ENCODE data around the gene PIR. TPM values are rescaled to one million over a fixed set of nuclear protein-coding genes. Genes with fewer than 3 reads are reported as not detected.

The PIR gene
- polyA plus RNA-seq, 3 donors, result 4.4 to 5.9 (median 5.2) TPM

DNA sequence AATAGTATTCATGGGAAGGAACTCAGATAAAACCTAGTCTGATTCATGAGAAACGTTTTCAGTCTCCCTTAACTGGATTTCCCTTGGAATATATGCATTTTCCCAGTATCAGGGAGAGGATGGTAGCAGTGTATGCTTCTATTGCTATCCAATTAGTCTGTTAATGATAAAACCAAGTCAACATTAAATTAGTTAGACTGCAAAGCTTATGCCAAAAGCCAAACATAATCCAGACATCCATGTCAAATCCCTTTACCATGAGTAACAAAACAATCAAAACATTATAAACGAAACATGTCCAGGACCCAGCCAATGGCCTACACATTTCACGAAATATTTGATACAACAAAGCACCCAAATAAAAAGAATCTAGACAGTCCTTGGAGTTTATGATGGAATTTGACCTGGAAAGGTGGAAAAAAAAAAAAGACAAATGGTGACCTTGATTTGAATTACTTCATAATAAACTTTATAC is 74.4 kb downstream of the PIR start:
- DNase-seq (ENCODE audit: low read depth in 3 of 3, low spot score in 2 of 3), result no peak

DNA sequence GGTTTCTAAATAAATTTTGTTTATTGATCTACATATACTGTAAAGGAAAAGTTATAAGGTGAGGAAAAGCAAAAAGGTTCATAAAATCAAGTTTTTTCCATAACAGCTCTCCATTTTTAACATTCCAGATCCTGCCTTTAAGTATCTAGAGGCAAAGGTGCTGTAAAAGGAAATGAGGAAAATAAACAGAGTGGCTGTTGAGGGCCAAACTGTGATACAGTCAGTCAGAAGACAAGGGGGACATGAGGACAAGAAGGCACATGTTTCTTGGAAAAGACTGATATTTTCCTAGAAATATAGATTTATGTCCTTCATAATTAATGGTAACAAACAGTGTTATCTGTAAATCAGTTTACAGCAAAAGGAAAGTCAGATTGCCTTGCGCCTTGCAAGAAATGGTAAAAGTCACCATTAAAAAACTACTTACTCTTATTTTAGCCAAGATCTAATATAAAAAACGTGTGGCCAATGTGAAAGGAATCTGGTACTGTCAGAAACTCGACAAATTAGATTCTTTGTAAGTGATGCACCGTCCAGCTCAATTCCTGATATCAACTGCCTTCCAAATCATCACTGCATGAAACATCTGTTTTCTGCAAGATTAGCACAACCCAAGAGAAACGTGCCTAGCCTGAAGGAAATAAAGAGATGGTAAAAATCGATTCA is 75.0 kb downstream of the PIR start:
- DNase-seq (ENCODE audit: low read depth in 3 of 3, low spot score in 2 of 3), result no peak

- no peak for DNase-seq (ENCODE audit: low read depth in 3 of 3, low spot score in 2 of 3)
Measured at GRCh38 chrX:15416133-15416993, 76.8 kb downstream of the PIR start.

DNA sequence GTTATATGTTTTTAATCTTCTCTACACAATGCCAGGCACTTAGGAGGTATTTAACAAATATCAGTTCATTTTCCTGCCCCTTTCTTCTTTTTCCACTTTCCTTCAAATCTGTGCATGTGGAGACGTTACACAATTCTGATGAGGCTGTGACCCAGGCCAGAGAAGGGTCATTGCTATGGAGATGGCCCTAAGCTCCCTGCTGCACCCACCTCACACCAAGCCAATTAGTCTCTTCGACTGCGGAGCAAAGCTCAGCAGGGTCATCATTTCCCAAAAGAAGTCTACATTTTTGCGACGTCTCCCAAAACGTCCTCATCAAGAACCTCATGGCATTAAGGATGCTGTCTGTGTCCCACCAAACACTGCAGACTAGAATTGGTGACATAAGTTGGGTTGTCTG is 80.0 kb downstream of the PIR start:
- DNase-seq (ENCODE audit: low read depth in 3 of 3, low spot score in 2 of 3), result no peak

- DNase-seq (ENCODE audit: low read depth in 3 of 3, low spot score in 2 of 3), result no peak
Measured at GRCh38 chrX:15410947-15411346, 82.2 kb downstream of the PIR start.

DNA sequence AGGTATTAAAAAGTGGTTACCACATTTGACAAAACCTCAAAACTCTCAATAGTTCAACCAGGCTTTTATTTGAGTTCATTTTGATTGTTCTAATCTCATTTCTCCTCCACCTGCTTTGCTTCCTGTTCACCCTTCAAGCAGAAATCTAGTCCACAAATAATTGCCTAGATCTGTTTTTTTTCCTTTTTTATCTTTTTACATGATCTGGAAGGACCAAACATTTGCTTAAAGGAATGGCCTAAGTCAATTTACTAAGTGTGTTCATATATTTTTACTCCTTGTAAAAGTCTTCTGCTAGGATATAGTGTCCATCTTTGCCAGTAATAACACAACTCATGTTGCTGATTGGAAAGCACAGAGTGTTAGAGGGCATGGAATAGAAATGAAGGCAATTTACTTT is 82.7 kb downstream of the PIR start:
- DNase-seq (ENCODE audit: low read depth in 3 of 3, low spot score in 2 of 3), result no peak

DNA sequence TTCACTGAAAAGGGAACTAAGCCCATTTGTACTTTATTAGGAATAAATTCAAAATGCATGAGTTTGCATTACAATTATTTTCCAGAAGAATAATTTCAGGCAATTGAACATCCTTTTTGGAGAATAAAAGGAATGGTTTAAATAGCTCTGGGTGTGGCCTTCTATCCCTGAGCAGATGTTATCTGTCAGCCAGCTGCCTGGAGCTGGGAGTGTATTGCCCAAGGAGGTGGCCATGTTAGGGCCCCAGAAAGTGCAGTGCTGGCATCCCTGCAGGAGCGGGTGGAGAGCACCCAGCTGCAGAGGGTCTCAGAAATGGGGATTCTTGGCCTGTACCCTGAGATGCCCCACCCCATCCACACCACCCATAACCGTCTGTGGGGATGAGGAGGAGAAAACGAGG is 87.3 kb downstream of the PIR start:
- no peak for DNase-seq (ENCODE audit: low read depth in 3 of 3, low spot score in 2 of 3)

- no peak for DNase-seq (ENCODE audit: low read depth in 3 of 3, low spot score in 2 of 3)
Measured at GRCh38 chrX:15404401-15405096, 88.6 kb downstream of the PIR start.

GRCh38 chrX:15401378-15401777 is 91.8 kb downstream of the PIR start:
- no peak for DNase-seq (ENCODE audit: low read depth in 3 of 3, low spot score in 2 of 3)

DNA sequence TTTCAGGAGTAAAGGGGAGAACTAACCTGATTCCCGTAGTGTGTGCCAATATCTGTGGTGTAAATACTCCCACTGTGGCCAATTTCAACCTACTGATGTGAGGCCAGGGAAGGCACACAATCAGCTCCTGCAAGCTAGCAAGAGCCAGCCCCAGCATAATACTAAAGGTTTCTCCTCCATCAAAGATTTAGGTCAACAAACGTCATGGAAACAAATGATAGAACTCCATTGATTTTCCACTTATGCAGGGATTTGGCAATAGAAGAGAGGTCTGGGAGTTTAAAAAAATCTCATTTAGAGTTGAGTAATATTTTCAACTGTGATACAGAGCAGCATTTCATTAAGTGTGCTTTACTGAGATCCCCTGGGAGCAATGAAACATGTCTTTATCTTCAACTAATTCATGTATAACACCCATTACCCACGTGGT is 93.2 kb downstream of the PIR start:
- no peak for DNase-seq (ENCODE audit: low read depth in 3 of 3, low spot score in 2 of 3)

DNA sequence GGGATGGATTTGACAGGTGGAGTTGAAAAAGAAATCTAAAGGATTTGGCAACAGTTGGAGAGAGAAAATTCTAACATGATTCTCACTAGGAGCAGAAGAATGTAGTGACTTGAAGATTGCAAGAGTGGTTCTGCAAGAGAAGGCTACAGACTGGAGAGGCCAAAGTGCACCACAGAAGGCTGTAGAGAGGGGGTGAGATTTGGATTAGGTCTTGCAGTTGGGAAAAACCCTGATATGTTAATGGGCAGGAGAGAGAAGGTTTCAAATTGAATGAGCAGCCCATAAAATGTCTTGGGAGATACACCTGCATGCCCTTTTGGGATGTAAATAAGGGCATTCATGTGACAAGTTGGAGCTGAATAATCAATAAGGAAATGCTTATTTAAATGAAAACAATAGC is 94.3 kb downstream of the PIR start:
- no peak for DNase-seq (ENCODE audit: low read depth in 3 of 3, low spot score in 2 of 3)

DNA sequence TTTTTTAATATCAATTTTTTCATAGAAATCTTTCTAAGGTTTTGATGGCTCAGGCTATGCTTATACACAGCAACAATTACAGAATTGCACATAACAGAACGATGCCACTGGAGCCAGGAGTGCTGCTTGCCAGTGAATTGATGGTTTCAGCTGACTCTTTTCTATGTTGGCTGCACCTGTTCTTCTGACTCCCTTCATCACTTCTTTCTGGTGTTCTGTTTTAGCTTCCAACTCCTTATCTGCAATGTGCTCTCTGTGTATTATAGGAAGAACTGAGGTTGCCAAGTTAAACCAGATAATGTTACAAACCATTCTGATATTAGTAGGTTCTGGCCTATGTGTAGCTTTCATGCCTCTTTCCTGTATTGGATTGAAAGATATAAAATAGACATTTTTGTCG is 97.3 kb downstream of the PIR start:
- no peak for DNase-seq (ENCODE audit: low read depth in 3 of 3, low spot score in 2 of 3)

DNA sequence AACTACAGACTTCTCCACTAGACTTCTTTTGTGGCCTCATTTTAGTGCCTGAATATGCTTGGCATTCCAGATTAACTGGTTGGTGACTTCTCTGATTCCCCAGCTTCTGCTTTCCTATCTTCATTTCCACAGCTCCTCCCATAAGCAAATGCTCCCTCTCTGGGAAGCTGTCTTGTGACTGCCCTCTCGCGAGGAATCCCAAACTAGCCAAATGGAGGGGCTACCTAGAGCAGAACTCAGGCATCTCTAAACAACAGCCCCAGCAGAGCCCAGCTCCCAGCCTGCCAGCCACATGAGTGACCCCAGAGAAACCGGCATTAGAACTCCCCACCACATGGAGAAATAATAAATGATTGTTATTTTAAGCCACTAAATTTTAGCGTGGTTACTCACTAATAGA is 101.3 kb downstream of the PIR start:
- no peak for DNase-seq (ENCODE audit: low read depth in 3 of 3, low spot score in 2 of 3)

DNA sequence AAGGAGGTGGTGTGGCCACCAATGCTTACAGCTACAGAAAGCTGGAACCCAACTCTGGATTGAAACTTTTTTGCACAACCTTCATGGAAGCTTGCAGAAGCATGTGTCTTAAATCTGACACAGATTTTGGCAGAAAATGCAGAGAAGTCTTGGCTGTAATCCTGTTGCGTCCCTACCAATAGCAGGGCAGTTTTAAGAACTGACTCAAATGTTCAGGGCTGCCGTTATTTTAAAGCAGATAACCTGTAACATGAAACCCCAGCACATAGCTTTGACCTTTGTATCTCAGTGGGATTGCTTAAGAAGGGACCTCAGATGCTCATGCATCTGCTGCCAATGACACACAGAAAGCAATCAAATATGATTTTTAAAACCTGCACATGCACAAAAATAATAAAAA is 108.8 kb downstream of the PIR start, which contains the start of gene VEGFD:
Gene VEGFD (minus strand): TSS at position 110 of the 400 bp plus-strand sequence. CDS start 467 bp downstream, outside the sequence.
- no peak for DNase-seq (ENCODE audit: low read depth in 3 of 3, low spot score in 2 of 3)

GRCh38 chrX:15382813-15383212 is 110.3 kb downstream of the PIR start:
- DNase-seq (ENCODE audit: low read depth in 3 of 3, low spot score in 2 of 3), result no peak

DNA sequence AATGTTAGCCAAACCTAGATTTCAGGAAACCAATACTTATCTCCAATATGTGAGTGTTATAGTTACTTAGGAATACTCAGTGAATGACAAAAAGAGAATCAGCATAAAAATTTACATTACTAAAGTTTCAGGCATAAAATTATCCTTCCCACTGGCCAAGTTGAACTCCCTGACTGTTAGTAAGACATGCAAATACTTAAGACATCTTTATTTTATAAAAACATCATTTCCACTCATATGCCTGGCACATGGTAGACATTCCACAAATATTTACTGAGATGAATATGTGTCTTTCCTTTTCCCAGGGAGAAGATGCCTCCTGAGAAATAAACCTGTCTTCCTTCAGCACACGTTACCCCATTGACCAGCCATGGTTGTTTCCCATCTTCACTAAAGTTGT is 116.2 kb downstream of the PIR start:
- no peak for DNase-seq (ENCODE audit: low read depth in 3 of 3, low spot score in 2 of 3)

- no peak for DNase-seq (ENCODE audit: low read depth in 3 of 3, low spot score in 2 of 3)
Measured at GRCh38 chrX:15373976-15374375, 119.2 kb downstream of the PIR start.

DNA sequence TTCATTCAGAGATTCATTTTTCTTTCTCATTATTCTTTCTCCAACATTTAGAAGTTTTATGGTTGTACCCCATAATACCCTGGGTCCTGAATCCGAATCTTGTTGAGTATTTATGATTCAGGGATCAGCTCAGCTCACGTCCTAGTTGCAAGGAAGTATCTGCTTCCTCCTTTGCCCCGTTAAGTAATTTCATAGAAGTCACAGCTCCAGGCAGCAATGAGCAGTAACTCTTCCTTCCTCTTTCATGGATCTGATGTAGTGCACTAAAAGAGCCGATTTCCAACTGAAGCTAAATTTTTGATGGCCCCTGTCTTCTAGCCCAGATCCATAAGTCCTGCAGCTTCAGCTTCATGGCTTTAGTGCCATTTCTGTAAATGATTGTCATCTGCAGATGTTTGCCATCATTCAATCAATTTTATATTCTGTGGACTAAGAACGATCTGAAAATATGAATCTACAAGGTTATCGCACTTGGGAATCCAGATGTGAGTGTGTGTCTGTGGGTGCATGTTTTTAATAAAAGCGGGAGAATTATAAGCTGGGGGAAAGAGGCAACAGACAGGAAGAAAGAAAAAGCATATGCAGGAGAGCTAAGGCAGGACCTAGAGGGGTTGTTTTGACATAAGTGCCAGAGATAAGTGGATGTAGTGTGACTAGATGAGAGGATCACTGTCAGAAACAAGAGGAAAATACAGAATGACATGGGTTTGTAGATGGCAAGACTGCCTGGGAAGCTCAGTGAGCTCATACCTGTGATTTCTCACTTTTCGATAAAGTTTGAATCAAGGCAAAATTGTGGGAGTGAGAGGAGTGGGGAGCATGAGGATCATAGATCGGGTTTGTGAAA is 126.4 kb downstream of the PIR start:
- no peak for DNase-seq (ENCODE audit: low read depth in 3 of 3, low spot score in 2 of 3)

DNA sequence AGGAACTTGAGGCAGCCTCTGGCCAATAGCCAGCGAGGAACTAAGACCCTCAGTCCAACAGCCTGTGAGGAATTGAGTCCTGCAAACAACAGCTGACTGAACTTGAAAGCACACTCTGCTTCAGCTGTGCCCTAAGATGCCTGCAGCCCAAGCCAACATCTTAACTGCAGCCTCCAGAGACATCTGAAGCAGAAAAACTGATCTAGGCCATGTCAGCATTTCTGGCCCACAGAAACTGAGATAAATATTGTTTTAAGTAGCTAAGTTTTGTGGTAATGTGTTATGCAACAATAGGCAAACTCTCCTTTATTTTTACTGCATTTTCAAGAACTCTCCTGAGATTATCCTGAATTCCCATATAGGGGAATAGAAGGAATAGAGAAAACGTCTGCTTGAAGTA is 133.4 kb downstream of the PIR start:
- no peak for DNase-seq (ENCODE audit: low read depth in 3 of 3, low spot score in 2 of 3)

- DNase-seq (ENCODE audit: low read depth in 3 of 3, low spot score in 2 of 3), result no peak
Measured at GRCh38 chrX:15358533-15358932, 134.6 kb downstream of the PIR start.

Data from right renal cortex interstitium (tissue), 3 donors.